Non-pigmented ciliary epithelial cell (primary cell): ENCODE data around the gene PTP4A1.
"Not testable (repeated sequence)": the region's sequence is repeated elsewhere in the genome, so short reads cannot be mapped to it uniquely, and the experiment has no call there.

Source experiments
- DNase-seq: peaks from one replicate; pipeline ENCODE4 v3.0.0-alpha.2; 2010; ENCODE audit warnings: low read depth

PTP4A1 gene

DNA sequence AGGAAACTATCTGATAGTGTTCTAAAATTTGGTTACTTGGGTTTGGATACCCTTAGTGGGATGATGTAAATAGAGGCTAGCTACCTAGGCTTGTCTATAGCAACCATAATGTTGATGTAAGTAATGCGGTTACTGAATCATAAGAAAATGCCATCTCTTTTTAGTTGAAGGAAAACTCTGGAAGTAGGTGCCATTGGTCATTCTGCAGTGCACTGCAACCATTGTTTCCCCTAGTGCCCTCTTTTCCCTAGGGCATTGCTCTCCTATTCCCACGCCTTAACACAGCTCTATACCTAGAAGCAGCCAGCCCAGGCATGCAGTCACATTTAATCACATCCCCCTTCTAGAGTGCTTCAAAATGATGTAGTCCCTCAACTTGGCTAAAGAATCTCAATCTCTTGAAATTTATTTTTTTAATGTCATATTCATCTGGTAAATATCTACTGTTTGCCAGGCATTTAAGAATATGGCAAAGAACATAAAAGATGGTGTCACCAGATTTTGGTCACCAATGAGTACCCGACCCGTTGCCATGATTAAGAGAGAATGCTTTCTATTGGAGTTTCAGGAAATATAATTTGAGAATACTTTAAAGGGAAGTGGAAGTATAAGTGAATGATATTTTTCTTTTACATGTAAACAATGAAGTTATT is 10.4 kb downstream of the PTP4A1 start:
- DNase-seq, result no peak

DNA sequence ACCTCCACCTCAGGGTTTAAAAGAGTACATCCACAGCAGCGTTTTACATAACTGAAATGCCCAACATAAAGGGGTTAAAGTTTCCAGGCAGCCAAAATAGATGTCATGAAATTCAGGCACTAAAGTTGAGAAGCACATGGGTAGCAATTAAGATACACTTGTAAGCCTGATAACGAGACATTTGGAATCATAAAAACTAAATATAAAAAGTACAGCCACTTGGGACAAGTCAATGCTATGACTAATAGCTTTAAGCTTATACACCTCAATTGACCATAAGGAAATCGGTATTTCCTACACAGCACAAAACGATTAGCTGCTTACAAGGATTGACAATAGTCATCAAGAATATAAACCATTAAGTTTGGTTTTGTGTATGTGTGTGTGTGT is 11.8 kb downstream of the PTP4A1 start:
- DNase-seq, result no peak

DNA sequence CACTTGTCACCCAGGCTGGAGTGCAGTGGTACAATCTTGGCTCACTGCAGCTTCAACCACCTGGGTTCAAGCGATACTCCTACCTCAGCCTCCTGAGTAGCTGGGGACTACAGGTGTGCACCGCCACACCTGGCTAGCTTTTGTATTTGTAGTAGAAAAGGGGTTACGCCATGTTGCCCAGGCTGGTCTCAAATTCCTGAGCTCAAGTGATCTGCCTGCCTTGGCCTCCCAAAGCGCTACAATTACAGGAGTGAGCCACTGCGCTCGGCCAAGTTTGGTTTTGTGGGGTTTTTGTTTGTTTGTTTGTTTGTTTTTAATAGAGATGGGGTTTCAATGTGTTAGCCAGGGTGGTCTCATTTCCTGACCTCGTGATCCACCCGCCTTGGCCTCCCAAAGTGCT is 12.3 kb downstream of the PTP4A1 start:
- no peak for DNase-seq

- not testable (repeated sequence) for DNase-seq
These were observed 13.4 kb downstream of the PTP4A1 start for GRCh38 chr6:63585652-63586051.

DNA sequence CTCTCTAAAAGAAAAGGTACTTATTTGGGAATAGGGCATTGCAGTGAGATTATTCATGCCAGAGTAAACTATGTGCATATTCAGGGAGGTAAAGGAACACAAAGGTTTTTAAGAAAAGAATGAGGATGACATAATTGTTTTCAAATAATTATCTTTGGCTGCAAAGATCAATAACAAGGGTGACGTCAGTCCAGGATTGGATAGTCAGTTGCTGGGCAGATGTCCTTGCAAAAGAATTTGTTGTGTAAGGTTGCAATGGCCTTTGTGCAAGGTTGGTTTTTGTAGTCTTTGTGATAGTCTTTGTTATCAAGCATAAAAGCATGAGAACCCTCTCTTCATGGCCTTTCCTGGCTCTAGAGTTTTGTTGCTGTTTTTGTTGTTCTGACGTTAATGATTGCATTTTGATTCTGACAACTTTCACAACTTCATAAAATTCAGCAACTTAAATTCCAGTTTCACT is 17.7 kb downstream of the PTP4A1 start:
- no peak for DNase-seq

DNA sequence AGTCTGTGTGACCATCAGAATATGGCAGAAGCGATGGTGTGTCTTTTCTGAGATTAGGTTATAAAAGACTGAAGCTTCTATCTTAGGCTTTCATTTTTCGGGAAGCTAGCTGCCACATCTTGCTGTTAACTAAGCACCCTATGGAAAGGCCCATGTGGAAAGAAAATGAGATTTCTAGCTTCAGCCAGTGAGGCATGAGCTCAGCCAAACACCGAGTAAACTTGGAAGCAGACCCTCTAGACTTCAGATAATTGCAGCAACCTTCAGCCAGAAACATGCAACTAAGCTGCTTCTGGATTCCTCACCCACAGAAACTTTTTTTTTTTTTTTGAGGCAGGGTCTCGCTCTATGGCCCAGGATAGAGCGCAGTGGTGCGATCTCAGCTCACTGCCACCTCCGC is 20.6 kb downstream of the PTP4A1 start:
- no peak for DNase-seq

- DNase-seq, result no peak
These were observed 25.1 kb downstream of the PTP4A1 start for GRCh38 chr6:63597141-63598048.

GRCh38 chr6:63598049-63599036 is 26.1 kb downstream of the PTP4A1 start:
- no peak for DNase-seq

- no peak for DNase-seq
These were observed 27.0 kb downstream of the PTP4A1 start for GRCh38 chr6:63599243-63599642.

DNA sequence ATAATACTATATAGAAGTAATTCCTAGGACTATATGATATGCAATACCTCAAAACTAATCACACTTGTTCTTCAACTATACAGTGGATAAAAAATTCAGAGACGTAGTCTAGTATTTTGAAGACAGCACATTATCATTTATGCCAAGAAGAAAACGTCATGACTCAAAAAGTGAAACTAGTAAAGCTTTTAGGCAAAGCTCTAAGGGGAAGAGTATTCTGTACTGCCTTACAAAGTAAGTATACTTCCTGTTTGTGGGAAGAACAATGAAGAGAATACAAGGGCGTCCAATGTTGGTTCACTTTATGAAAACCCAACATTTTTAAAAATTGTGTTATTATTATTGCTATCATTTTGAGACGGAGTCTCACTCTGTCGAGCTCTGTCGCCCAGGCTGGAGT is 27.9 kb downstream of the PTP4A1 start:
- no peak for DNase-seq

- no peak for DNase-seq
These were observed 37.0 kb downstream of the PTP4A1 start for GRCh38 chr6:63609231-63609630.

DNA sequence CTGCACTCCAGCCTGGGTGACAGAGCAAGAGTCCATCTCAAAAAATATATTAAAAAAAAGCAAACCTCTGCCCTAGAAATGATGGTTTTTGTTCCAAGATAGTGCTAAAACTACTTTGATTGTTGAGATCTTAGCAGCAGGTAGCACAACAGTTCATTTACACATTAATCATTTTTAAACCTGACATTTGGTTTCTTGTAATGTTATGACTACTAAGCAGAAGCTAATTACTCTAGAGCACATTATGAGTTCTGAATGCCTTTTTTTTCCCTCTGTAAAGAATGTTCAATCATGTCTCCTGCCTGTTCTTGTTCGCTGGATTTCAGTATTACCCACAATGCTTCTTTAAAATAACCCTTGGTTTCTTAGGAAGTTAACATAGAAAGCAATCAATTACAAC is 38.7 kb downstream of the PTP4A1 start:
- DNase-seq, result no peak

- DNase-seq, result no peak
These were observed 39.3 kb downstream of the PTP4A1 start for GRCh38 chr6:63611560-63611959.

GRCh38 chr6:63615590-63615989 is 43.3 kb downstream of the PTP4A1 start:
- no peak for DNase-seq
